ENCODE measurements around the gene INTS1. TPM values are rescaled to one million over a fixed set of nuclear protein-coding genes. Genes with fewer than 3 reads are reported as not detected.

INTS1 gene
- total RNA-seq, 1 donor from 2014 or later, result 134 TPM

DNA sequence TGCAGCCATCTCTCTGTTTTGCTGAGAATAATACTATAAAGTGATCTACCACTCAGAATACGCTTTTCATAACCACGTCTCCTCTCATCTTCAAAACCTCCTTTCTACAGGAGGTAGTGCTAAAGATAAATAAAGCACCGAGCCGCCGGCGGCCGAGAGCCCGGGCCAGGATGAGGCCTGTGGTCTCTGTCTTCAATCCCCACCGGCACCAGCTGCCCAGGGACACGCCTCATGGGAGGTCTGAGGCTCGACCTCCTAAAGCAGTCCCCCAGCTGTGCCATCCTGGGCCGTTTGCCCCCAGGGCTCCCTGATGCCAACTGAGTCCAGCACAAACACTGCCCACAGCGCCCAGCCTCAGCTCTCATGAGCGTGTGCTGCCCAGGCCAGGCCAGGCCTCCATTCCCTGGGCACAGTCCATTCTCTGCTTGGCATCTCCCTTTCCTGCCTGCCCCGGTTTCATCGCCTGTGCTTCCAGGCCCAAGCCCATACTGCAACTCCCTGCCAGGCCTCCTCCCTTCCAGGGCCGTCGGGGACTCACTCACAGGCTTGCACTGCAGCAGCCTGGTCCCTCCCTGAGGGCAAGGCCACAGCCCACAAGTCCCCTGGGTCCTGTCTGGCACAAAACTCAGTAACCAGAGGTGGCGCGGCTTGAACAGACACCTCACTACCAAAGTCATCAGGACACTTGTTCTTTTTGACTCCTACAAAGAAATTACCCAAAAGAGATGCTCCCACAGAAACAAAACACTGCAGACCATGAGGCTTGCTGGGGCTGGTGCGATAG lies 2.5 kb downstream of the INTS1 start:
- Mint-ChIP-seq H3K9me3 (no peaks in the 10 kb centered on the region), H3K27me3 (no peaks in the 10 kb centered on the region), H3K36me3 (no peaks in the 10 kb centered on the region), H3K4me1 (ENCODE audit: unreplicated experiment) (peaks cover 9% of the 10 kb centered on the region), H3K4me3 (peak overlapping the region; percentile 86), H3K27ac (no peak overlapping the region)
- TF ChIP-seq, protein P1, sequence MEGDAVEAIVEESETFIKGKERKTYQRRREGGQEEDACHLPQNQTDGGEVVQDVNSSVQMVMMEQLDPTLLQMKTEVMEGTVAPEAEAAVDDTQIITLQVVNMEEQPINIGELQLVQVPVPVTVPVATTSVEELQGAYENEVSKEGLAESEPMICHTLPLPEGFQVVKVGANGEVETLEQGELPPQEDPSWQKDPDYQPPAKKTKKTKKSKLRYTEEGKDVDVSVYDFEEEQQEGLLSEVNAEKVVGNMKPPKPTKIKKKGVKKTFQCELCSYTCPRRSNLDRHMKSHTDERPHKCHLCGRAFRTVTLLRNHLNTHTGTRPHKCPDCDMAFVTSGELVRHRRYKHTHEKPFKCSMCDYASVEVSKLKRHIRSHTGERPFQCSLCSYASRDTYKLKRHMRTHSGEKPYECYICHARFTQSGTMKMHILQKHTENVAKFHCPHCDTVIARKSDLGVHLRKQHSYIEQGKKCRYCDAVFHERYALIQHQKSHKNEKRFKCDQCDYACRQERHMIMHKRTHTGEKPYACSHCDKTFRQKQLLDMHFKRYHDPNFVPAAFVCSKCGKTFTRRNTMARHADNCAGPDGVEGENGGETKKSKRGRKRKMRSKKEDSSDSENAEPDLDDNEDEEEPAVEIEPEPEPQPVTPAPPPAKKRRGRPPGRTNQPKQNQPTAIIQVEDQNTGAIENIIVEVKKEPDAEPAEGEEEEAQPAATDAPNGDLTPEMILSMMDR (conservative IDR thresholded peaks at IDR 0.05), result no peak
- DNase-seq (ENCODE audit: extremely low spot score, unreplicated experiment), result no peak

DNA sequence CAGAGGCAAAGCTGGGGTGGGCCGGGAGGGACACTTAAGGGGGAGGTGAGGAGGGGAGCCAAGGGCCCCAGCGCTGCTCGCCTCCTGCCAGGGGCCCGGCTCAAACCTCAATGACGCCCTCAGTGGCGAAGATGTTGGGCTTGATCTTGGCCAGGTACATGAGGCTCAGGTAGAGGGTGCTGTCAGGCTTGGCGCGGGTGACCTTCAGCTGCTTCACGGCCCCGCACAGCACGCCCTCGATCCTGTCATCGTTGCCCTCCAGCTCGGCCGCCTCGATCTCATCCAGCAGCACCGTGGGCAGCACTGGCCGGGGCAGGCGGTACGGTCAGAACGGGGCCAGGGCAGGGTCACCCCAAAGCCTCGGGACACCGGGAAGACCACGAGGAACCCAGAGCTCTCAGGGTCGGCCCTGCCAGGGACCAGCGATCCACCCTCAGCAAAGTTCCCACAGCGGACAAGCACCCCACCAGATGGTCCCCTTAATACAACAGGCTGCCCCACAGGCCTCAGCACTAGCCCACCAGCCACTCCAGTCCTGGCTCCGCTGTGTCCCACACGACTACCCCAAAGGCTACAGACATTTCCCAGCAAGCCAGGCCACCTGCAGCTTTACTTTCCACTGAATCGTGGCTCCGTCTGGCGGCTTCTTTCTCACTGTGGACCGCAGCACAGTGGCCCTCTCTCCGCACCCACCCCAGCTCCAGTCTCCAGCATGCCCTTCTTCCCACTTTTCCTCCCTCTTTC lies 4.0 kb downstream of the INTS1 start:
- TF ChIP-seq, protein P1 (conservative IDR thresholded peaks at IDR 0.05), result no peak
- Mint-ChIP-seq H3K9me3 (no peaks in the 10 kb centered on the region), H3K27me3 (no peaks in the 10 kb centered on the region), H3K4me3 (no peak overlapping the region), H3K4me1 (ENCODE audit: unreplicated experiment) (peaks cover 8% of the 10 kb centered on the region), H3K27ac (no peak overlapping the region), H3K36me3 (no peaks in the 10 kb centered on the region)
- no peak for DNase-seq (ENCODE audit: extremely low spot score, unreplicated experiment)

DNA sequence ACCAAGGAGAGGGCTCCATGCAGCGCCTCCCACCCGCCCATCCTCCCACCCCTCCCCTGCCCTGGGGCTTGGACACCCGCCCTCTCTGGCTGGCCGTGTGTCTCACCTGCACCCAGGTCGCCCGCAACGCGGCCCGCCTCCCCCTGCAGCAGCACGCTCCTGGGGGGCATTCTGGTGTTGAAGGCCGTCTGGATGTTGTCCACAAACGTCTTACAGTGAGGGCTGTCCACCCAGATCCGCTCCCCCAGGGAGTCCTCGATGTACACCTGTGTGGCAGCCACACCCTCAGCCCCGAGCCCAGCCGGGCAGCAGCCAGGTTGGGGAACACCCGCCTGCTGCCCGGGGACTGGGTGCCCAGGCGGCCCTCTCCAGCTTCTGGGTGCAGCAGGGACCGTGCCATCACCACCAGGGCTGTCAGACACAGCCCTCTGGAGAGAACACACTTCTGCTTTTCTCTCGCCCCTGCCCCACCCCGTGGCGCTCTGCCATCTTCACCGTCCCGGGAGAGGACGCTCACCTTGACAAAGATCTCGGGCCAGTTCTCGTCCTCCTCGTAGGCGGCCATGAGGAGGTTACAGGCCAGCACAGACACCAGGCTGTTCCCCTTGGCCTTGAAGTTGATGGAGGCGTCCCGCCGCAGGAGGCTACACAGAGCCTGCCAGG lies 4.7 kb downstream of the INTS1 start:
- no peak for DNase-seq (ENCODE audit: extremely low spot score, unreplicated experiment)
- H3K27ac Mint-ChIP-seq, result no peak overlapping the region
- H3K9me3 Mint-ChIP-seq, result no peaks in the 10 kb centered on the region
- TF ChIP-seq, protein P1 (conservative IDR thresholded peaks at IDR 0.05), result no peak
- no peaks in the 10 kb centered on the region for H3K36me3 Mint-ChIP-seq
- peaks cover 8% of the 10 kb centered on the region for H3K4me1 Mint-ChIP-seq (ENCODE audit: unreplicated experiment)
- H3K27me3 Mint-ChIP-seq, result no peaks in the 10 kb centered on the region
- H3K4me3 Mint-ChIP-seq, result no peak overlapping the region

DNA sequence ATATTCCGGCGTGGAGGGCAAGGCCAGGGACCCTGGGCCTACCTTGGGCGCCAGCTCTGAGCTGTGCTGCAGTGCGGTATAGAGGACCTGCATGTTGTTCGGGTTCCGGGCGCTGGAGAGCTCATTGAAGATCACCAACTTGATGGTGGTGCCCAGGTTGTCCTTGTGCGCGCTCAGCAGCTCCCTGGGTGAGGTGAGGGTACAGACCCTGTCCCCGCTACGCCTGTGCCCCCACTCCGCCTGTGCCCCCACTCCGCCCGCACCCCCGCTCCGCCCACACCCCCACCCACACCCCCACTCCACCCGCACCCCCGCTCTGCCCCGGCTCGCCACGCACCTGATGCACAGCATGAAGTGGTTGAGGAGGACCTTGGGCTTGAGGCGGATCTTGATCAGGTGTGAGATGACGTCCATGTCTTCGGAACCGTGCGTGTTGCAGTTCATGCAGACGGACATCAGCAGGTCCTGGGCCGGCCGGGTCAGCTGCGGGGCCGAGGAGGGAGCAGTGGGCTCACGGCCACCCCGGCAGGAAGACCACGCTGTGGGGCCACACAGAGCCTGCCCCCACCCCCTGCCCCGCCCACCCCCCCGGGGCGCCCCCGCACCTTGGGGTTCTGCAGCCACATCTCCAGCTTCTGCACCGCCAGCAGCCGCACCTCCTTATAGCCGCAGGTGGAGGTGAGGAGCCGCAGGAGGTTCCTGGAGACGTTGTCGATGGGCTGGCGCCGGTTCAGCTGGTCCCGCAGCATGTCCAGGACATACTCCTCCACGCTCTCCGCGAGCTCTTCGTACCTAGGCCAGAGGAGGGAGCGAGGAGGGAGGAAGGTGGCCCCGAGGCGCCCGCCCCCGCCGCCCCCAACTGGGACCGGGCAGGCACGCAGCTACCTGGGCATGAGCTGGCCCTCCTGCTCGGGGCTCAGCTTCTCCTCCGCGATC lies 5.6 kb downstream of the INTS1 start:
- Mint-ChIP-seq H3K9me3 (no peaks in the 10 kb centered on the region), H3K4me3 (no peak overlapping the region), H3K27me3 (no peaks in the 10 kb centered on the region), H3K36me3 (no peaks in the 10 kb centered on the region), H3K4me1 (ENCODE audit: unreplicated experiment) (peaks cover 8% of the 10 kb centered on the region), H3K27ac (no peak overlapping the region)
- DNase-seq (ENCODE audit: extremely low spot score, unreplicated experiment), result no peak
- TF ChIP-seq, protein P1 (conservative IDR thresholded peaks at IDR 0.05), result no peak
